AG04449 (cell line): ENCODE measurements around the gene MDH1B.

ENCODE experiments used
- CTCF ChIA-PET: fragments of 350-600 bp; formaldehyde crosslinking; extraction: SDS; loops from one replicate; lab custom pipeline; 2021; ENCODE audit warnings: antibody characterized with exemption; lab: Yijun Ruan, JAX
- POLR2A ChIA-PET: fragments of 400-600, 350-600 bp; formaldehyde crosslinking; extraction: SDS; loops from one replicate; lab custom pipeline; 2020; ENCODE audit warnings: antibody characterized with exemption, inconsistent platforms; lab: Yijun Ruan, JAX
- DNase-seq: peaks from one replicate; pipeline ENCODE4 v3.0.0-alpha.2; 2010; ENCODE audit warnings: low read depth, low spot score
- H3K4me3 ChIP-seq: 2 replicates; pipeline ENCODE4 v1.5.1; 2011; ENCODE audit warnings: low read depth, mild to moderate bottlenecking, control low read depth, low read length
- CTCF ChIP-seq: IDR thresholded peaks from one replicate; pipeline ENCODE4 v1.5.1; 2011; ENCODE audit warnings: mild to moderate bottlenecking, moderate library complexity, low read length, control low read depth, inconsistent platforms; ENCODE audit not compliant: insufficient read depth; ENCODE audit errors: missing control alignments

MDH1B gene

GRCh38 chr2:206692971-206693370, 72.2 kb downstream of the MDH1B start:
- no peak for TF ChIP-seq CTCF
- POLR2A ChIA-PET = no interaction called here
- no peak for DNase-seq
- H3K4me3 ChIP-seq = no peak overlapping the region
- CTCF ChIA-PET = no interaction called here

- DNase-seq = no peak
- TF ChIP-seq CTCF = no peak
- no peak overlapping the region for H3K4me3 ChIP-seq
- ChIA-PET CTCF (interaction anchor here (1.7 to 1.9 kb wide), 2 partner anchors 12 to 93 kb away, joined by 4 to 5 read pairs; no protein-coding TSS in a partner anchor), POLR2A (no interaction called here)
These were observed 76.1 kb downstream of the MDH1B start for GRCh38 chr2:206688990-206689389.

- DNase-seq = no peak
- CTCF ChIA-PET = interaction anchor here (1.7 to 1.9 kb wide), 2 partner anchors 11 to 94 kb away, joined by 4 to 5 read pairs; no protein-coding TSS in a partner anchor
These were observed 76.7 kb downstream of the MDH1B start for GRCh38 chr2:206688453-206688852.

More at GRCh38 chr2:206688453-206688852, 76.7 kb downstream of the MDH1B start:
- POLR2A ChIA-PET = no interaction called here
- TF ChIP-seq CTCF = no peak
- H3K4me3 ChIP-seq = no peak overlapping the region
